Forelimb muscle (tissue), 1 donor: ENCODE results near the gene WDPCP. TPM values are rescaled to one million over a fixed set of nuclear protein-coding genes. Genes with fewer than 3 reads are reported as not detected.
"Not testable (repeated sequence)": the region's sequence is repeated elsewhere in the genome, so short reads cannot be mapped to it uniquely, and the experiment has no call there.

Source experiments
- DNase-seq: peaks from one replicate; pipeline ENCODE4 v3.0.0-alpha.2; 2013; ENCODE audit warnings: low read depth
- polyA plus RNA-seq: library from polyadenylated mRNA; unstranded; fragments of 120-200 nt; gene quantifications from one replicate; pipeline ENCODE4 v1.2.1, GENCODE V29; 2013; ENCODE audit not compliant: insufficient read length

Gene WDPCP
- polyA plus RNA-seq, 1 donor: 7.5 TPM

GRCh38 chr2:63590626-63591408 is 2.5 kb upstream of the WDPCP start:
- DNase-seq: no peak

- no peak for DNase-seq
These were observed 1.1 kb upstream of the WDPCP start for GRCh38 chr2:63589148-63589958.

GRCh38 chr2:63587814-63588384 is 378 bp downstream of the WDPCP start:
- no peak for DNase-seq

- no peak for DNase-seq
These were observed 5.4 kb downstream of the WDPCP start for GRCh38 chr2:63582873-63583272.

- DNase-seq: no peak
These were observed 6.8 kb downstream of the WDPCP start for GRCh38 chr2:63581298-63581961.

- DNase-seq: no peak
These were observed 7.5 kb downstream of the WDPCP start for GRCh38 chr2:63580651-63581297.

- no peak for DNase-seq
These were observed 9.5 kb downstream of the WDPCP start for GRCh38 chr2:63578767-63579166.

- DNase-seq: no peak
These were observed 11.7 kb downstream of the WDPCP start for GRCh38 chr2:63576546-63576945.

- DNase-seq: not testable (repeated sequence)
These were observed 14.4 kb downstream of the WDPCP start for GRCh38 chr2:63573726-63574345.

GRCh38 chr2:63573026-63573425 is 15.3 kb downstream of the WDPCP start:
- not testable (repeated sequence) for DNase-seq

- DNase-seq: no peak
These were observed 16.3 kb downstream of the WDPCP start for GRCh38 chr2:63572001-63572400.

GRCh38 chr2:63571291-63571690 is 17.0 kb downstream of the WDPCP start:
- DNase-seq: no peak

GRCh38 chr2:63569740-63570139 is 18.5 kb downstream of the WDPCP start:
- DNase-seq: no peak

- DNase-seq: no peak
These were observed 25.5 kb downstream of the WDPCP start for GRCh38 chr2:63562751-63563150.

GRCh38 chr2:63558922-63559321 is 29.4 kb downstream of the WDPCP start:
- DNase-seq: not testable (repeated sequence)

- DNase-seq: not testable (repeated sequence)
These were observed 30.5 kb downstream of the WDPCP start for GRCh38 chr2:63557819-63558218.

- no peak for DNase-seq
These were observed 32.3 kb downstream of the WDPCP start for GRCh38 chr2:63555931-63556330.

- no peak for DNase-seq
These were observed 33.0 kb downstream of the WDPCP start for GRCh38 chr2:63555299-63555698.

GRCh38 chr2:63553049-63553448 is 35.2 kb downstream of the WDPCP start:
- DNase-seq: no peak

- no peak for DNase-seq
These were observed 43.3 kb downstream of the WDPCP start for GRCh38 chr2:63545023-63545422.

- DNase-seq: no peak
These were observed 44.2 kb downstream of the WDPCP start for GRCh38 chr2:63544017-63544627.
